ENCODE data around the gene DENND2A. TPM values are rescaled to one million over a fixed set of nuclear protein-coding genes. Genes with fewer than 3 reads are reported as not detected.
"Not testable (repeated sequence)": the region's sequence is repeated elsewhere in the genome, so short reads cannot be mapped to it uniquely, and the experiment has no call there.

The DENND2A gene
- polyA plus RNA-seq, 3 donors = not detected

DNA sequence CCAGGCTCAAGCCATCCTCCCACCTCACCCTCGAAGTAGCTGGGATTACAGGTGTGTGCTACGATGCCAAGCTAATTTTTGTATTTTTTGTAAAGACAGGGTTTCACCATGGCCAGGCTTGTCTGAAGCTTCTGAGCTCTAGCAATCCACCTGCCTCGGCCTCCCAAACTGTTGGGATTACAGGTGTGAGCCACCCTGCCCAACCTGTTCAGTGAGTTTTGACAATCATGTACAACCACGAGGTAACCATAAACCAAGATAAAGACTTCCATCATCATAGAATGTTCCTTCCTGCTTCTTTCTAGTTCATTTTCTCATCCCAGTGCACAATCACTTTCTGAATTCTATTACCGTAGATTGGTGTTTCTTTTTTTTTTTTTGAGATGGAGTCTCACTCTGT, 130.8 kb downstream of the DENND2A start:
- DNase-seq = no peak
- Mint-ChIP-seq H3K4me1 (no peaks in the 10 kb centered on the region), H3K4me3 (no peak overlapping the region), H3K9me3 (no peaks in the 10 kb centered on the region), H3K27me3 (ENCODE audit: low read depth in 3 of 3) (peaks cover 1 to 13% (median 3%) of the 10 kb centered on the region in 3 donors), H3K36me3 (no peaks in the 10 kb centered on the region), H3K27ac (peak overlapping the region in 1 of 7 donors; percentile 1)
- H3K27me3 ChIP-seq (ENCODE audit: control insufficient read depth in 2 of 2, insufficient read depth in 2 of 2, low read length in 2 of 2) = no peaks in the 10 kb centered on the region
- no peaks in the 10 kb centered on the region for H3K4me1 ChIP-seq (ENCODE audit: control insufficient read depth in 1 of 2, insufficient read depth in 2 of 2, low read length in 2 of 2)
- H2AFZ ChIP-seq (ENCODE audit: insufficient read depth, low read depth, low read length, poor library complexity, severe bottlenecking) = no peak overlapping the region
- no peaks in the 10 kb centered on the region for H3K36me3 ChIP-seq (replicated peaks in 1 of 2; ENCODE audit: control insufficient read depth in 1 of 2, insufficient read depth in 2 of 2, low read length in 2 of 2)
- no peak overlapping the region for H3K9ac ChIP-seq (ENCODE audit: insufficient read depth, low read length, poor library complexity, severe bottlenecking)
- intact Hi-C loops (cut with micrococcal nuclease) = no loop called here
- 70% methylated on average over 2 of the region's 5 CpGs for WGBS (ENCODE audit: insufficient coverage)
- H3K9me3 ChIP-seq (replicated peaks in 1 of 2; ENCODE audit: control insufficient read depth in 1 of 2, insufficient read depth in 1 of 2, low read length in 2 of 2) = no peaks in the 10 kb centered on the region
- TF ChIP-seq, protein P1, sequence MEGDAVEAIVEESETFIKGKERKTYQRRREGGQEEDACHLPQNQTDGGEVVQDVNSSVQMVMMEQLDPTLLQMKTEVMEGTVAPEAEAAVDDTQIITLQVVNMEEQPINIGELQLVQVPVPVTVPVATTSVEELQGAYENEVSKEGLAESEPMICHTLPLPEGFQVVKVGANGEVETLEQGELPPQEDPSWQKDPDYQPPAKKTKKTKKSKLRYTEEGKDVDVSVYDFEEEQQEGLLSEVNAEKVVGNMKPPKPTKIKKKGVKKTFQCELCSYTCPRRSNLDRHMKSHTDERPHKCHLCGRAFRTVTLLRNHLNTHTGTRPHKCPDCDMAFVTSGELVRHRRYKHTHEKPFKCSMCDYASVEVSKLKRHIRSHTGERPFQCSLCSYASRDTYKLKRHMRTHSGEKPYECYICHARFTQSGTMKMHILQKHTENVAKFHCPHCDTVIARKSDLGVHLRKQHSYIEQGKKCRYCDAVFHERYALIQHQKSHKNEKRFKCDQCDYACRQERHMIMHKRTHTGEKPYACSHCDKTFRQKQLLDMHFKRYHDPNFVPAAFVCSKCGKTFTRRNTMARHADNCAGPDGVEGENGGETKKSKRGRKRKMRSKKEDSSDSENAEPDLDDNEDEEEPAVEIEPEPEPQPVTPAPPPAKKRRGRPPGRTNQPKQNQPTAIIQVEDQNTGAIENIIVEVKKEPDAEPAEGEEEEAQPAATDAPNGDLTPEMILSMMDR (IDR thresholded peaks at IDR 0.05) = no peak
- no peak overlapping the region for H3K27ac ChIP-seq (ENCODE audit: low read depth in 1 of 2, low read length in 2 of 2)
- H3K4me3 ChIP-seq (replicated peaks in 1 of 3; ENCODE audit: low read depth in 2 of 3, low read length in 3 of 3) = no peak overlapping the region
- no peak overlapping the region for H3K4me2 ChIP-seq (replicated peaks; ENCODE audit: extremely low read depth, low read length, poor library complexity, severe bottlenecking)
- H4K20me1 ChIP-seq (ENCODE audit: insufficient read depth, low read length) = no peaks in the 10 kb centered on the region
- H3K79me2 ChIP-seq (ENCODE audit: insufficient read depth, low read length) = no peaks in the 10 kb centered on the region

DNA sequence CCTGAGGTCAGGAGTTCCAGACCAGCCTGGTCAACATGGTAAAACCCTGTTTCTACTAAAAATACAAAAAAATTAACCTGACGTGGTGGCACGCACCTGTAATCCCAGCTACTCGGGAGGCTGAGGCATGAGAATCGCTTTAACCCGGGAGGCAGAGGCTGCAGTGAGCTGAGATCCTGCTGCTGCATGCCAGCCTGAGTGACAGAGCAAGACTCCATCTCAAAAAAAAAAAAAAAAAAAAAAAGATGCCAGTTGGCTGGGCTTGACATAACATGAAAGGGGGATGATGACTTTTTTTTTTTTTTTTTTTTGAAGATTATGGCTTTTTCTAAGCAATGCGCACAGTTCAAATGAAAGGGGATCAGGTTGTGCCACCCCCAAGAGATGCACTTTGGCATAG, 133.1 kb downstream of the DENND2A start:
- intact Hi-C loops (cut with micrococcal nuclease) = not testable (repeated sequence)

More for the DNA sequence above, 133.1 kb downstream of the DENND2A start:
- H3K4me1 ChIP-seq (ENCODE audit: control insufficient read depth in 1 of 2, insufficient read depth in 2 of 2, low read length in 2 of 2); H3K4me1 Mint-ChIP-seq; H3K27ac ChIP-seq (ENCODE audit: low read depth in 1 of 2, low read length in 2 of 2); H3K36me3 ChIP-seq (replicated peaks in 1 of 2; ENCODE audit: control insufficient read depth in 1 of 2, insufficient read depth in 2 of 2, low read length in 2 of 2); H3K9me3 Mint-ChIP-seq; H3K9ac ChIP-seq (ENCODE audit: insufficient read depth, low read length, poor library complexity, severe bottlenecking); H3K79me2 ChIP-seq (ENCODE audit: insufficient read depth, low read length); H3K27me3 ChIP-seq (ENCODE audit: control insufficient read depth in 2 of 2, insufficient read depth in 2 of 2, low read length in 2 of 2); DNase-seq; H2AFZ ChIP-seq (ENCODE audit: insufficient read depth, low read depth, low read length, poor library complexity, severe bottlenecking); H3K4me3 ChIP-seq (replicated peaks in 1 of 3; ENCODE audit: low read depth in 2 of 3, low read length in 3 of 3); H3K9me3 ChIP-seq (replicated peaks in 1 of 2; ENCODE audit: control insufficient read depth in 1 of 2, insufficient read depth in 1 of 2, low read length in 2 of 2); H4K20me1 ChIP-seq (ENCODE audit: insufficient read depth, low read length); H3K4me3 Mint-ChIP-seq; H3K4me2 ChIP-seq (replicated peaks; ENCODE audit: extremely low read depth, low read length, poor library complexity, severe bottlenecking); H3K36me3 Mint-ChIP-seq; H3K27ac Mint-ChIP-seq: not testable (repeated sequence)
- 98% methylated on average over 5 of the region's 6 CpGs for WGBS (ENCODE audit: insufficient coverage)
- H3K27me3 Mint-ChIP-seq (ENCODE audit: low read depth in 3 of 3) = peaks cover 1 to 13% (median 1%) of the 10 kb centered on the region in 3 donors

All from CD14-positive monocyte (primary cell).